ENCODE data around the gene PCBP3. TPM values are rescaled to one million over a fixed set of nuclear protein-coding genes. Genes with fewer than 3 reads are reported as not detected.

PCBP3 gene
- total RNA-seq, 1 experiment from 2014 or later, result not detected

GRCh38 chr21:45929449-45929848 is 285.9 kb downstream of the PCBP3 start:
- Histone ChIP-seq H4K20me1 (ENCODE audit: insufficient read depth, low read depth, low read length) (no peaks in the 10 kb centered on the region), H3K4me1 (ENCODE audit: low read length) (no peaks in the 10 kb centered on the region), H3K79me2 (ENCODE audit: low read length) (no peaks in the 10 kb centered on the region), H3K27me3 (ENCODE audit: low read length) (no peaks in the 10 kb centered on the region), H3K4me3 (ENCODE audit: low read length) (no peak overlapping the region), H3K9me2 (replicated peaks; ENCODE audit: insufficient read depth, low read length) (no peaks in the 10 kb centered on the region), H3K36me3 (ENCODE audit: insufficient read depth, low read length) (no peaks in the 10 kb centered on the region), H2AFZ (ENCODE audit: low read length) (no peak overlapping the region), H3K27ac (ENCODE audit: low read length) (no peak overlapping the region), H3K4me2 (ENCODE audit: low read depth, low read length, poor library complexity, severe bottlenecking) (no peak overlapping the region), H3K9me3 (ENCODE audit: low read length) (no peaks in the 10 kb centered on the region), H3K9ac (ENCODE audit: low read length) (no peak overlapping the region)
- DNase-seq, result no peak

GRCh38 chr21:45930231-45930760 is 286.8 kb downstream of the PCBP3 start:
- Histone ChIP-seq H3K27ac (ENCODE audit: low read length) (no peak overlapping the region), H2AFZ (ENCODE audit: low read length) (no peak overlapping the region), H3K79me2 (ENCODE audit: low read length) (no peaks in the 10 kb centered on the region), H3K27me3 (ENCODE audit: low read length) (no peaks in the 10 kb centered on the region), H4K20me1 (ENCODE audit: insufficient read depth, low read depth, low read length) (no peaks in the 10 kb centered on the region), H3K4me3 (ENCODE audit: low read length) (no peak overlapping the region), H3K4me2 (ENCODE audit: low read depth, low read length, poor library complexity, severe bottlenecking) (no peak overlapping the region), H3K4me1 (ENCODE audit: low read length) (no peaks in the 10 kb centered on the region), H3K9me3 (ENCODE audit: low read length) (no peaks in the 10 kb centered on the region), H3K9me2 (replicated peaks; ENCODE audit: insufficient read depth, low read length) (no peaks in the 10 kb centered on the region), H3K9ac (ENCODE audit: low read length) (no peak overlapping the region), H3K36me3 (ENCODE audit: insufficient read depth, low read length) (no peaks in the 10 kb centered on the region)
- DNase-seq, result no peak

DNA sequence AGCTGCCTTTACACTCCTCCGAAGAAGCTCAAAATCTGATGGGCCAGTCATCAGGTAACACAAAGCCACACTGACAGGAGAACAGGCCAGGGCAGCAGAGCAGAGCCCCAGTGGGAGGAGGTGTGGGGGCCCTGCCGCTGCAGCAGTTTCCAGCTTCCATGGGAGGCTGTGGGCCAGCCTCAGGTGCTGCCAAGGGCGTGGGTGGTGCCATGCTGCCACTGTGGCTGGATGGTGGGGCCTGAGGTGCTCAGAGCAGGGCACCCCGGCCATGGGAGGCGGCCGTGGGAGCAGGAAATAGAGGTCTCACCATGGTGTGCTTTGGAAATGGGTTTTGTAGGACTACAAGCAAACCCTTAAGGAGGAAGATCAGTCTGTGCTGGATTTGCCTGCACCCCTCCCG is 287.3 kb downstream of the PCBP3 start:
- Histone ChIP-seq H3K4me2 (ENCODE audit: low read depth, low read length, poor library complexity, severe bottlenecking) (no peak overlapping the region), H3K4me1 (ENCODE audit: low read length) (no peaks in the 10 kb centered on the region), H3K79me2 (ENCODE audit: low read length) (no peaks in the 10 kb centered on the region), H3K9ac (ENCODE audit: low read length) (no peak overlapping the region), H3K4me3 (ENCODE audit: low read length) (no peak overlapping the region), H3K27ac (ENCODE audit: low read length) (no peak overlapping the region), H4K20me1 (ENCODE audit: insufficient read depth, low read depth, low read length) (no peaks in the 10 kb centered on the region), H3K27me3 (ENCODE audit: low read length) (no peaks in the 10 kb centered on the region), H2AFZ (ENCODE audit: low read length) (no peak overlapping the region), H3K9me2 (replicated peaks; ENCODE audit: insufficient read depth, low read length) (no peaks in the 10 kb centered on the region), H3K9me3 (ENCODE audit: low read length) (no peaks in the 10 kb centered on the region), H3K36me3 (ENCODE audit: insufficient read depth, low read length) (no peaks in the 10 kb centered on the region)
- no peak for DNase-seq

- Histone ChIP-seq H3K9me3 (ENCODE audit: low read length) (no peaks in the 10 kb centered on the region), H3K27ac (ENCODE audit: low read length) (no peak overlapping the region), H4K20me1 (ENCODE audit: insufficient read depth, low read depth, low read length) (no peaks in the 10 kb centered on the region), H3K4me3 (ENCODE audit: low read length) (no peak overlapping the region), H3K9me2 (replicated peaks; ENCODE audit: insufficient read depth, low read length) (no peaks in the 10 kb centered on the region), H3K9ac (ENCODE audit: low read length) (no peak overlapping the region), H3K36me3 (ENCODE audit: insufficient read depth, low read length) (no peaks in the 10 kb centered on the region), H3K79me2 (ENCODE audit: low read length) (no peaks in the 10 kb centered on the region), H3K4me2 (ENCODE audit: low read depth, low read length, poor library complexity, severe bottlenecking) (no peak overlapping the region), H3K27me3 (ENCODE audit: low read length) (no peaks in the 10 kb centered on the region), H3K4me1 (ENCODE audit: low read length) (no peaks in the 10 kb centered on the region), H2AFZ (ENCODE audit: low read length) (no peak overlapping the region)
- DNase-seq, result no peak
These were observed 288.0 kb downstream of the PCBP3 start for GRCh38 chr21:45931397-45931969.

- no peaks in the 10 kb centered on the region for H3K27me3 ChIP-seq (ENCODE audit: low read length)
- no peaks in the 10 kb centered on the region for H3K4me1 ChIP-seq (ENCODE audit: low read length)
- no peak overlapping the region for H3K4me3 ChIP-seq (ENCODE audit: low read length)
- no peaks in the 10 kb centered on the region for H3K9me3 ChIP-seq (ENCODE audit: low read length)
- H3K9me2 ChIP-seq (replicated peaks; ENCODE audit: insufficient read depth, low read length), result no peaks in the 10 kb centered on the region
- H3K4me2 ChIP-seq (ENCODE audit: low read depth, low read length, poor library complexity, severe bottlenecking), result no peak overlapping the region
- no peaks in the 10 kb centered on the region for H3K36me3 ChIP-seq (ENCODE audit: insufficient read depth, low read length)
- H4K20me1 ChIP-seq (ENCODE audit: insufficient read depth, low read depth, low read length), result 0 out of 2 replicates have a peak, but pooled peaks cover 2% of the 10 kb centered on the region
- H2AFZ ChIP-seq (ENCODE audit: low read length), result no peak overlapping the region
- no peak overlapping the region for H3K9ac ChIP-seq (ENCODE audit: low read length)
- H3K27ac ChIP-seq (ENCODE audit: low read length), result no peak overlapping the region
- no peaks in the 10 kb centered on the region for H3K79me2 ChIP-seq (ENCODE audit: low read length)
- no peak for DNase-seq
These were observed 289.5 kb downstream of the PCBP3 start for GRCh38 chr21:45932922-45933502.

DNA sequence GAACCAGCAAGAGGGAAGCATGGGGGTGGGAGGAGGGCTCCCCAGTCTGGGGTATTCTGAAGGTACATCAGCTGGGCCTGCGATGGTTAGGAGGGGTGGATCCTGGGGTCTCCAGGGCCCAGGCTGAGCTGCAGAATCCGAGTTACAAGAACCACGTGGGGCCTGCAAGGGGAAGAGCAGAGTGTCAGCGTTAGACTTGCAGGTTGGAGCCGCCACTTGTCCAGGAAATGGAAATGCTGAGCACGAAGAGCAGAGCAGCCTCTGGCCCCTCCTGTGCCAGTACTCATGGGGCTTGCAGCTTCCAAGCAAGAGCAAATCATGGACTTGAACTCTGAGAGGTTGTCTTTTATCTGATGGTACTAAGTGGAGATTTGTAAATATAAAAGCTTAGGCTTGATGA is 290.6 kb downstream of the PCBP3 start:
- Histone ChIP-seq H3K4me3 (ENCODE audit: low read length) (no peak overlapping the region), H3K9me3 (ENCODE audit: low read length) (no peaks in the 10 kb centered on the region), H3K79me2 (ENCODE audit: low read length) (no peaks in the 10 kb centered on the region), H3K9ac (ENCODE audit: low read length) (no peak overlapping the region), H3K4me2 (ENCODE audit: low read depth, low read length, poor library complexity, severe bottlenecking) (no peak overlapping the region), H2AFZ (ENCODE audit: low read length) (no peak overlapping the region), H3K27me3 (ENCODE audit: low read length) (no peaks in the 10 kb centered on the region), H3K27ac (ENCODE audit: low read length) (no peak overlapping the region), H3K4me1 (ENCODE audit: low read length) (no peaks in the 10 kb centered on the region), H3K9me2 (replicated peaks; ENCODE audit: insufficient read depth, low read length) (no peaks in the 10 kb centered on the region), H4K20me1 (ENCODE audit: insufficient read depth, low read depth, low read length) (0 out of 2 replicates have a peak, but pooled peaks cover 2% of the 10 kb centered on the region), H3K36me3 (ENCODE audit: insufficient read depth, low read length) (no peaks in the 10 kb centered on the region)
- no peak for DNase-seq

DNA sequence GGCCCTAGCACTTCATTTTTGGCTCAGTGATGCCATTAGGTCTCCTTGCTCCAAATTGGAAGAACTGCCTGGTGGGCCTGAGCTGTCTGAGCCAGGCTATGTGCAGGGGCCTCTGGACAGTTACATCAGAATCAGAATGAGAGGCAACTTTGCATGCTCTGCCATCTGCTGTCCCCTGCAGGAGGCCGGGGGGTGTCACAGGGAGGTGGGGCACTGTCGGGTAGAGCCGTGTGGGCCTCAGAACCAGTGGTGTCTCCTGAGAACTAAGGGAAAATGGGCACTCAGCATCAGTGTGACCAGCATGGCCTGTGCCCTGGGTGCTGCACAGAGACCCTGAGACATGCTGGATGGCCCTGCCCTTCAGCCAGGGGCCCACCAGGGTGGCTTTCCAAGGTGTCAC is 291.0 kb downstream of the PCBP3 start:
- no peaks in the 10 kb centered on the region for H3K9me2 ChIP-seq (replicated peaks; ENCODE audit: insufficient read depth, low read length)
- H3K9ac ChIP-seq (ENCODE audit: low read length), result no peak overlapping the region
- H3K79me2 ChIP-seq (ENCODE audit: low read length), result no peaks in the 10 kb centered on the region

GRCh38 chr21:45935628-45936027 is 292.1 kb downstream of the PCBP3 start:
- Histone ChIP-seq H3K9me2 (replicated peaks; ENCODE audit: insufficient read depth, low read length) (no peaks in the 10 kb centered on the region), H3K4me3 (ENCODE audit: low read length) (no peak overlapping the region), H3K4me2 (ENCODE audit: low read depth, low read length, poor library complexity, severe bottlenecking) (no peak overlapping the region), H3K4me1 (ENCODE audit: low read length) (no peaks in the 10 kb centered on the region), H3K36me3 (ENCODE audit: insufficient read depth, low read length) (no peaks in the 10 kb centered on the region), H3K27ac (ENCODE audit: low read length) (no peak overlapping the region), H3K9ac (ENCODE audit: low read length) (no peak overlapping the region), H3K9me3 (ENCODE audit: low read length) (no peaks in the 10 kb centered on the region), H4K20me1 (ENCODE audit: insufficient read depth, low read depth, low read length) (0 out of 2 replicates have a peak, but pooled peaks cover 2% of the 10 kb centered on the region), H3K27me3 (ENCODE audit: low read length) (no peaks in the 10 kb centered on the region), H2AFZ (ENCODE audit: low read length) (no peak overlapping the region), H3K79me2 (ENCODE audit: low read length) (no peaks in the 10 kb centered on the region)
- DNase-seq, result no peak

More for the DNA sequence above, 291.0 kb downstream of the PCBP3 start:
- Histone ChIP-seq H3K27me3 (ENCODE audit: low read length) (no peaks in the 10 kb centered on the region), H3K4me3 (ENCODE audit: low read length) (no peak overlapping the region), H3K4me2 (ENCODE audit: low read depth, low read length, poor library complexity, severe bottlenecking) (no peak overlapping the region), H3K4me1 (ENCODE audit: low read length) (no peaks in the 10 kb centered on the region), H3K27ac (ENCODE audit: low read length) (no peak overlapping the region), H3K9me3 (ENCODE audit: low read length) (no peaks in the 10 kb centered on the region), H3K36me3 (ENCODE audit: insufficient read depth, low read length) (no peaks in the 10 kb centered on the region), H4K20me1 (ENCODE audit: insufficient read depth, low read depth, low read length) (0 out of 2 replicates have a peak, but pooled peaks cover 2% of the 10 kb centered on the region), H2AFZ (ENCODE audit: low read length) (no peak overlapping the region)
- DNase-seq, result no peak
